Activated CD8-positive, alpha-beta memory T cell treated with anti-CD3 and anti-CD28 coated beads, Interleukin-2, amount 10 ng/mL, durations not matched to agents 7 days and 5 days (primary cell): ENCODE results near the gene HDAC1. TPM values are rescaled to one million over a fixed set of nuclear protein-coding genes. Genes with fewer than 3 reads are reported as not detected.

ENCODE experiments used
- ATAC-seq: fragments of 150-1000 bp; cut with Tn5 transposase; one replicate; pipeline ENCODE4 v1.10.0; 2021; ENCODE audit warnings: moderate library complexity
- CTCF ChIA-PET: fragments of 350-600 bp; sonication (Branson Sonifier 250); formaldehyde crosslinking; loops from one replicate; lab custom pipeline; 2021; ENCODE audit warnings: antibody characterized with exemption; lab: Charles Lee
- DNase-seq: peaks from one replicate; pipeline ENCODE4 v3.0.0-alpha.2; 2020
- H3K27ac Mint-ChIP-seq: one replicate; pipeline ENCODE4 v1.8.0; 2021; ENCODE audit warnings: mild to moderate bottlenecking, mixed read lengths
- H3K27me3 Mint-ChIP-seq: one replicate; pipeline ENCODE4 v1.8.0; 2021; ENCODE audit warnings: mixed read lengths
- H3K36me3 Mint-ChIP-seq: one replicate; pipeline ENCODE4 v1.8.0; 2021; ENCODE audit warnings: mild to moderate bottlenecking, mixed read lengths
- H3K4me1 Mint-ChIP-seq: one replicate; pipeline ENCODE4 v1.8.0; 2021; ENCODE audit warnings: mixed read lengths
- H3K4me3 Mint-ChIP-seq: one replicate; pipeline ENCODE4 v1.8.0; 2021; ENCODE audit warnings: mild to moderate bottlenecking, moderate library complexity, mixed read lengths
- H3K9me3 Mint-ChIP-seq: one replicate; pipeline ENCODE4 v1.8.0; 2022; ENCODE audit warnings: low read depth, mixed read lengths
- total RNA-seq, 2 experiments: library from RNA; stranded (reverse); gene quantifications; one replicate each; pipeline ENCODE4 v1.2.3, GENCODE V29; 2021

The HDAC1 gene
- total RNA-seq, 2 experiments from 2014 or later, result 183 to 189 TPM

DNA sequence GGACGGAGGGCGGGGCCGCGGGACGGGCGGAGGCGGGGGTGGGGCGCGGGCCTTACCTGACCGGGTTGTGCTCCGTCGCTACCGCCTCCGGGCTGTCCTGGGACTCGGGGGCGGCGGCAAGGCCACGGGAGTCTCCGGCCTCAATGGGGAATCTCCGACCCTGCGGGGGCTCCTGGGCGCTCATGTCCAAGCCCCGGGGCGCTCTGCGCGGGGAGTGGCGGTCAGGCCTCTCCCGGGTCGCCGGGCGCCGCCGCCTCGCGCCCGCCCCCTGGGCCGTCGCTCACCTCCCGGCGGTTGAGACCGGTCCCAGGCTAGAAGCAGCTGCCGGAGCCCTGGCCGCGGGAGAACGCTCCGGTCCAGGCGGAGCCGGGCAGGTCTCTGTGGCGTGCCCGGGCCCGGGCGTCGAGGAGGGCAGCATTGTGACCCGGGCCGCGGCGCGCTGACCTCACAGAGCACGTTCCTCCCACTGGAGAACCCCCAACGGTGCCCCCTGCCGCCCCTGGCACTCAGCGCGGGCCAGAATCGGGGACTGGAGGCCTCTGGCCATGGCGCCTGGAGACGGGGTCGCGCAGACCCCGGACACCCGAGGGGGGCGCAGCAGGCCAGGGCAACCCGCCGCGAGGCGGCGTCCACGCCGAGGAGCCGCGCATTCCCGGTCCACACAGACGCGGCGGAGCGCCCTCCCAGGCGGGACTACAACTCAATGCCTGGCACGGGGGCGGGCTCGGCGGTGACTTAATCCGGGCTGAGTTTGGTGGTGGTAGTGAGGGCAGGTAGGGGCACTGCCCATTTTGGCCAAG is 70.0 kb downstream of the HDAC1 start:
- Mint-ChIP-seq H3K36me3 (peaks cover 5% of the 10 kb centered on the region), H3K27ac (no peak overlapping the region), H3K4me1 (peaks cover 14% of the 10 kb centered on the region), H3K4me3 (no peak overlapping the region), H3K27me3 (peaks cover 7% of the 10 kb centered on the region), H3K9me3 (no peaks in the 10 kb centered on the region)
- no peak for DNase-seq
- ATAC-seq, result peak; percentile 54
- CTCF ChIA-PET, result interaction anchor here (1.8 kb wide), 1 partner anchor 10 kb away, joined by 5 read pairs; no protein-coding TSS in a partner anchor

DNA sequence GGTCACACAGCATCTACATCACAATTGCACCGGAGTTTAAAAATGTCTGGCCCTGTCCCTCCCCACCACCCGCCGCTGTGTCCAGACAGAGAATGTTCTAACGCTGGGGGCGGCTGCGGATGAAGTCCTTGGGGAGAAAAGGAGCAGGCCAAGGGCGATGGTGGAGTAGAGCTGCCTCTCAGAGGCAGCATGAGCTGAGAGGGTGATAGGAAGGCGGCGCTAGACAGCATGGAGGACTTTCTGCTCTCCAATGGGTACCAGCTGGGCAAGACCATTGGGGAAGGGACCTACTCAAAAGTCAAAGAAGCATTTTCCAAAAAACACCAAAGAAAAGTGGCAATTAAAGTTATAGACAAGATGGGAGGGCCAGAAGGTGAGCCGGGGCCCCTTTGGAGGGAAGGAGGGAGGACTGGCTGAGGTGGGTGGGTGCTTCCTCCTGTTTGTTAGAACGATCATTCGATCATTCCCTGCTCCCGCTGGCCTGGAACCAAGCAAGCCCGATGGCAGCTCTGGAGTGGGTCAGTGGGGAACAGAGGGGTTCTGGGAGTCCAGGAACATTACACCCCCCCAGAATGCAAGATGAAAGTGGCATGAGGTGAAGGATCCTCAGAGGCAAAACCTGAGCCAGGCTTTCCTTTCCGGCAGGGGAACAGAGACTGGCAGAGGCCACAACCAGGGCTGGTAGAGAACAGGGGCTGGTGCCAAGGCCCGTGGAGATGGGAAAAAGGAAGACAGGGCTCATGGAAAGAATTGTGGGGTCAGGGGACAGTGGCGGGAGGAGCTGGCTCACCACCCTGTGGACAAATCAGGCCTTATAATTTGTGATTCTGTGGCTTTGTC is 70.8 kb downstream of the HDAC1 start, which contains the start of the genes FAM229A and TSSK3:
Gene FAM229A (minus strand): TSS at position 12 of the 840 bp plus-strand sequence. CDS start 394 bp downstream, outside the sequence.
Gene TSSK3 (plus strand): TSS at position 66 of the 840 bp plus-strand sequence. CDS start 163 bp downstream, at position 229.
- H3K9me3 Mint-ChIP-seq, result no peaks in the 10 kb centered on the region

DNA sequence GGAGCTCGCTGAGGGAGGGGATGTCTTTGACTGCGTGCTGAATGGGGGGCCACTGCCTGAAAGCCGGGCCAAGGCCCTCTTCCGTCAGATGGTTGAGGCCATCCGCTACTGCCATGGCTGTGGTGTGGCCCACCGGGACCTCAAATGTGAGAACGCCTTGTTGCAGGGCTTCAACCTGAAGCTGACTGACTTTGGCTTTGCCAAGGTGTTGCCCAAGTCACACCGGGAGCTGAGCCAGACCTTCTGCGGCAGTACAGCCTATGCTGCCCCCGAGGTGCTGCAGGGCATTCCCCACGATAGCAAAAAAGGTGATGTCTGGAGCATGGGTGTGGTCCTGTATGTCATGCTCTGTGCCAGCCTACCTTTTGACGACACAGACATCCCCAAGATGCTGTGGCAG is 71.8 kb downstream of the HDAC1 start:
- H3K4me1 Mint-ChIP-seq, result peaks cover 14% of the 10 kb centered on the region
- no peak overlapping the region for H3K4me3 Mint-ChIP-seq
- peaks cover 7% of the 10 kb centered on the region for H3K27me3 Mint-ChIP-seq
- H3K36me3 Mint-ChIP-seq, result peaks cover 5% of the 10 kb centered on the region
- CTCF ChIA-PET, result interaction anchor here (1.0 to 1.8 kb wide), 2 partner anchors 9 to 115 kb away, joined by 3 to 5 read pairs; no protein-coding TSS in a partner anchor
- DNase-seq, result no peak
- H3K9me3 Mint-ChIP-seq, result no peaks in the 10 kb centered on the region
- ATAC-seq, result no peak
- H3K27ac Mint-ChIP-seq, result no peak overlapping the region

More for the DNA sequence above, 70.8 kb downstream of the HDAC1 start, which contains the start of the genes FAM229A and TSSK3:
- no peak within 1 kb of the TSS for H3K27ac Mint-ChIP-seq
- peaks cover 14% of the 10 kb centered on the region for H3K4me1 Mint-ChIP-seq
- H3K4me3 Mint-ChIP-seq, result no peak within 1 kb of the TSS
- ATAC-seq (no peak), DNase-seq (no peak)
- CTCF ChIA-PET, result interaction anchor here (1.0 to 1.8 kb wide), 2 partner anchors 10 to 114 kb away, joined by 3 to 5 read pairs; no protein-coding TSS in a partner anchor
- H3K36me3 Mint-ChIP-seq, result peaks cover 5% of the 10 kb centered on the region
- peaks cover 7% of the 10 kb centered on the region for H3K27me3 Mint-ChIP-seq

DNA sequence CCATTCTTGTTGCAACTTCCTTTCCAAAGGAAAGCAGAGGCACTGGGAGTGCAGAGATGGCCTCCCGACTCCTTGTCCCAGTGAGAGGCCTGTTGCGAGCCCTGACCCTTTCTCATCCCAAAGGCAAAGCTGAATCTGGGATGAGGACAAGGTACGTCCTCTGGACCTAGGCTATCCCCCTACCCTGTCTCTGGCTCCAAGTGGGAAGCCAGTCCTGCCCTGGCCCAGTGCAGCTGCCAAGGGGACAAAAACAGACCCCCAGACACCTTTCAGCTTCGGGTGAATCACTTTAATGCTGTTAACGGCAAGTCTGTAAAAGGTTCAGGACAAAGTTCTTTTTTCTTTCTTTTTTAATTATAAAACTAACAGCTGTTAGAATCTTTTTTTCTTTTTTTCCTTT is 73.0 kb downstream of the HDAC1 start:
- H3K36me3 Mint-ChIP-seq, result peaks cover 5% of the 10 kb centered on the region
- CTCF ChIA-PET, result interaction anchor here (1.0 to 1.7 kb wide), 2 partner anchors 20 to 149 kb away, joined by 4 to 5 read pairs; no protein-coding TSS in a partner anchor
- H3K27me3 Mint-ChIP-seq, result peaks cover 7% of the 10 kb centered on the region
- H3K4me3 Mint-ChIP-seq, result no peak overlapping the region
- no peak for ATAC-seq
- no peaks in the 10 kb centered on the region for H3K9me3 Mint-ChIP-seq
- H3K27ac Mint-ChIP-seq, result no peak overlapping the region
- DNase-seq, result no peak
- H3K4me1 Mint-ChIP-seq, result peaks cover 9% of the 10 kb centered on the region

DNA sequence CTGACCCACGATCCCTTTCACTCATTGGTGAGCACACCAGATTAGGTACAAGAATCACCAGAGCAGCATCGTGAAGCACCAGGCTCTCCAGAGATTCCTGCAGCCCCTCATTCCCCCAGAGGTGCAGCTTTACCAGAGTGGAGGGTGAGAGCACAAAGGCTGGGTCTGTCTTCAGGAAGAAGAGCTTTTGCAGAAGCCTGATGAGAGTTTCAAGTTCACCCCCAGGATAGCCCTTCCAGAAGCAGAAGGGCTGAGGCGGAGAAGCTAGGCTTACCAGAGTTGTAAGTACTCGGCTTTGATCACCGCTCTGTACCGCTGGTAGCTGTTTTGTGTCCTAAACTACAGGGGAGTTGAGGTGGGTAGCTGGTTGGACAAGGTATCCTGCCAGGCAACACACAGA is 73.6 kb downstream of the HDAC1 start:
- CTCF ChIA-PET, result interaction anchor here (0.9 to 1.7 kb wide), 3 partner anchors 20 to 150 kb away, joined by 3 to 5 read pairs (median 4); no protein-coding TSS in a partner anchor
- no peak for DNase-seq
- Mint-ChIP-seq H3K4me3 (no peak overlapping the region), H3K27ac (no peak overlapping the region), H3K27me3 (peaks cover 7% of the 10 kb centered on the region), H3K36me3 (peaks cover 5% of the 10 kb centered on the region), H3K4me1 (peaks cover 5% of the 10 kb centered on the region), H3K9me3 (no peaks in the 10 kb centered on the region)
- ATAC-seq, result no peak

DNA sequence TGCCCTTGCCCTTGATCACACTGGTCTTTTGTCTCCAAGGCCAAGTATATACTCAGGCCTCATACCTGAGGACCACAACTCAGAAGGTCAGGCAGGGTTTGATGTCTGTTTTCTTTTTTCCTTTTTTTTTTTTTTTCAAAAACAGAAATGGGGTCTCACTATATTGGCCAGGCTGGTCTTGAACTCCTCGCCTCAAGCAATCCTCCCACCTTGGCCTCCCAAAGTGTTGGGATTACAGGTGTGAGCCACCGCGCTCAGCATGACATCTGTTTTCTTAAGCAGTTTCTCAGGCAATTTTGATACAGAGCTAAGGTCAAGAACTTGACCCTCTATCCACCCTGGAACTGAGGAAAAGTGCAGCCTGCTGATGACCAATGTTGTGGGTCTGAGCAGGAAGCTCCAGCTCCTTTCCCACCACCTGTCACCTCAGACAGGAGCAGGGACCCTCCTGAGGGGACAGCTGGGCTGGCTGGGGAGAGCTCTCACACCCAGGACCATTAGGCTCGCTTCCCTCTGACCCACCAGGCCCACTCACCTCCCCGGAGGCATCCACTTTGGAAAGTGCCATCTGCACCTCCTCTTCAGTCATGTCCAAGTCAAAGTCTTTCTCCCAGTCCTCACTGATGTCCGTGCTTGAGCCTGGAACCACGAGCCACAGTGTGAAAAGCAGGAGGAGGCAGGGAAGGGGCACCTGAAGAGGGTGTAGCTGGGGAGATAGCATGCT is 76.2 kb downstream of the HDAC1 start:
- peaks cover 4% of the 10 kb centered on the region for H3K36me3 Mint-ChIP-seq
- no peaks in the 10 kb centered on the region for H3K27me3 Mint-ChIP-seq
- no peak overlapping the region for H3K4me3 Mint-ChIP-seq
- no peaks in the 10 kb centered on the region for H3K9me3 Mint-ChIP-seq
- CTCF ChIA-PET, result interaction anchor here (1.2 kb wide), 1 partner anchor 32 kb away, joined by 3 read pairs; no protein-coding TSS in a partner anchor
- peaks cover 17% of the 10 kb centered on the region for H3K4me1 Mint-ChIP-seq
- DNase-seq, result no peak
- no peak overlapping the region for H3K27ac Mint-ChIP-seq
- ATAC-seq, result no peak

DNA sequence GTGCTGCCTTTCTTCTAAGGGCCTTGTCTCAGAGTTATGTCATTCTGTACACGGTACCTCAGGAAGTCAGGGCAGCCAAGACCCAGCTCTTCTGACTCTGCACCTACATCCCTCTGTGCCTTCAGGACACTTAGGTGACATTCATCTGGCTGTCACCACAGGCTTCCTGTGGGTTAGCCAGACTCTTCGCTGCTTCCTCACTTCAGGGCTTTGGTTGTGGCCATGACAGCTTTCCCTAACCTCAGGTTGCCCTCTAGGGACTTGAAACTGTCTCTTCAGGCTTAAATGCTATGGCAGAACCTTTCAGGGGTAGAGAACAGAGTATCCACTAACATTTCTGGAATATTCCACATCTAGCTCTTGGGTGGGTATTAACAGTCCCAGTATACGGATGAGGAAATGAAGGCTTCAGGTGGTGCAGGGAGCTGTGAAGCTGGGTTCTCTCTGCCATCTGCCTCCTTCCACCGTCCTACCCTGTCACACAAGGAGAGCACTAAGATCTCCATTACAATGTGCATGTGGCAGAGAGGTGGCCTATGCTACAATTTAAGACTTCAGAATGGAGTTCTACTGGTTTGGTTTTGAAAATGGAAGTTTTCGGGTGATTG is 80.4 kb downstream of the HDAC1 start:
- DNase-seq (peak; percentile 84), ATAC-seq (peak; percentile 82)
- H3K27ac Mint-ChIP-seq, result peak overlapping the region; percentile 5
- CTCF ChIA-PET, result interaction anchor here (0.6 to 2.6 kb wide), 18 partner anchors 9 to 172 kb away, joined by 3 to 19 read pairs (median 4); partner anchors contain the start of genes CCDC28B, FAM229A, LCK and MARCKSL1
- H3K4me1 Mint-ChIP-seq, result peaks cover 20% of the 10 kb centered on the region
- no peaks in the 10 kb centered on the region for H3K9me3 Mint-ChIP-seq
- H3K36me3 Mint-ChIP-seq, result peaks cover 11% of the 10 kb centered on the region
- H3K27me3 Mint-ChIP-seq, result no peaks in the 10 kb centered on the region
- no peak overlapping the region for H3K4me3 Mint-ChIP-seq

DNA sequence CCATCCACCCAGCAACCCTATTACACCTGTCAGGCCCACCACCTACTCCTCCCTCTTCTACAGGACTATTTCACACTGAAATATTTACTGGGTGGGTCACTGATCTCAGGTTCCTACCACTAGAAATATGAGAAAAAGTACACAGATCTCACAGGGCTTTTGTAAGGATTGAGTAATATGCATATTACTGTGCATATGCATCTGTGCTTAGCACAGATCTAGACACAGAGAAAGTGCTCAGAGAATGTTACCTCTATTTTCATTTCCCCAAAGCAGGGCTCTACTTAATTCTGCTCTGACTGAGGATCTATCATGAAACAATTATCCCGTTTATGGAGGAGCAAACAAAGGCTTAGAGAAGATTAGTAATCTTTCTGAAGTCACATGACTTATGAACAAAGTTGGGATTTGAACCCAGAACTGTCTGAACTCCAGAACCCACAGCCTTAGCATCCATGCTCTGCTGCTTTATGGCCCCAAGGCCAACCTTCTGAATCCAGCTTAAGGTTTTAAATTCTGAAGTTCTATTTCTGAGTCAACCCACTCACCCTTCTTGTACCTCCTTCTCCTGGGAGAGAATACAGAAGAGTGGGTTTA is 82.2 kb downstream of the HDAC1 start:
- CTCF ChIA-PET, result interaction anchor here (0.9 to 2.6 kb wide), 2 partner anchors 158 kb away, joined by 3 to 19 read pairs; no protein-coding TSS in a partner anchor
- DNase-seq (no peak), ATAC-seq (no peak)
- no peaks in the 10 kb centered on the region for H3K27me3 Mint-ChIP-seq
- no peaks in the 10 kb centered on the region for H3K9me3 Mint-ChIP-seq
- no peak overlapping the region for H3K27ac Mint-ChIP-seq
- H3K4me1 Mint-ChIP-seq, result peaks cover 20% of the 10 kb centered on the region
- no peak overlapping the region for H3K4me3 Mint-ChIP-seq
- H3K36me3 Mint-ChIP-seq, result peaks cover 16% of the 10 kb centered on the region

DNA sequence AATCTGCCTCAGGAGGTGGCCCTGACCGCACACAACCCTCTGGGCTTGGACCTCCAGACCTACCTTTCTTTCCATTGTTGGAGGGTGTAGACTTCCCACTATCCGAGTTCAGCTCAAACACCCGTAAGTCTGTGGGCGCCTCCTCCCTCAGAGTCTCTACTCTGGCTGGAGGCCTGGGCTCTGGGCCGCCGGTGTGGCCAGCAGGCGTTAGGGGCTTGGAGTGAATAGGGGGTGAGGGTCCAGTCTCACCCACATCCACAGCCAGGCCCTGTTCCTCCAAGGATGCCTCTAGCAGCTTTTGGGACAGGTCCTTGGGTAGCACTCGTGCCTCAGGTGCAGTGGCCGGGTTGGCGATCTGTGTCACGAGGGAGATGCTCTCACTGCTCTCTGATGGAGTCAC is 84.3 kb downstream of the HDAC1 start:
- H3K36me3 Mint-ChIP-seq, result peaks cover 19% of the 10 kb centered on the region
- peaks cover 19% of the 10 kb centered on the region for H3K4me1 Mint-ChIP-seq
- DNase-seq (no peak), ATAC-seq (no peak)
- H3K27ac Mint-ChIP-seq, result no peak overlapping the region
- CTCF ChIA-PET, result interaction anchor here (0.9 to 1.2 kb wide), 2 partner anchors 10 to 161 kb away, joined by 3 read pairs; no protein-coding TSS in a partner anchor
- no peaks in the 10 kb centered on the region for H3K27me3 Mint-ChIP-seq
- no peak overlapping the region for H3K4me3 Mint-ChIP-seq
- no peaks in the 10 kb centered on the region for H3K9me3 Mint-ChIP-seq

DNA sequence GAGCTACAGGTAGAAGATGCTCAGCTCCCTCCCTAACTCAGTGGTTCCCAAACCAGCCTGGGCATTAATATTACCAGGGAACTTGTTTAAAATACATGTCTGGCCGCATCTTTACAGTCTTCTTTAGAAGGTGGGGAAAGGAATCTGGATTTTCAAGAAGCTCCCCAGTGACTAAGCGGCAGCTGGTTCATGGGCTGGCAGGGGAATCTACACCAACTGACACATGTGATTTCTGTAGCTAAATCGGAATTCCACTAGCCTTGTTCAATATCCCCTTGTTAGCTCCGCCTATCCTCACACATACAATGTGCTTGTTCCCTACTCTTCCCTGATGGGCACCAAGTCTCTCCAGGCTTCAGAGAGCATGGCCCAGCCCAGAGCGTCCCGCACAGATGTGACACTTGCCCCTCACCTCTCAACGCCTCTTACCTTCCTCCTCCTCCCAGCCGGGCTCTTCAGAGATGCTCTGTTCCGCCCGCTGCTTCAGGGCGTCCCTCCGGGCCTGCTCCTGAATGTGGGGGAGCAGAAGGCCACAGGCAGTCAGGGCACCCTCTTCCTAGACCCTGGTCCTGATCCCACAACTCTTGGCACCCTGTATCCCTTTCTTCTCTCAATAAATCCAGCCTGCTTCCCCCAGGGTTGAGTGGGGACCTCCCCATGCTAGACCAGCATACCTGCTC is 85.8 kb downstream of the HDAC1 start:
- H3K4me3 Mint-ChIP-seq, result no peak overlapping the region
- no peaks in the 10 kb centered on the region for H3K27me3 Mint-ChIP-seq
- ATAC-seq (no peak), DNase-seq (no peak)
- no peak overlapping the region for H3K27ac Mint-ChIP-seq
- no peaks in the 10 kb centered on the region for H3K9me3 Mint-ChIP-seq
- CTCF ChIA-PET, result interaction anchor here (0.7 kb wide), 1 partner anchor 24 kb away, joined by 3 read pairs; no protein-coding TSS in a partner anchor
- H3K36me3 Mint-ChIP-seq, result peaks cover 19% of the 10 kb centered on the region
- H3K4me1 Mint-ChIP-seq, result peaks cover 6% of the 10 kb centered on the region

DNA sequence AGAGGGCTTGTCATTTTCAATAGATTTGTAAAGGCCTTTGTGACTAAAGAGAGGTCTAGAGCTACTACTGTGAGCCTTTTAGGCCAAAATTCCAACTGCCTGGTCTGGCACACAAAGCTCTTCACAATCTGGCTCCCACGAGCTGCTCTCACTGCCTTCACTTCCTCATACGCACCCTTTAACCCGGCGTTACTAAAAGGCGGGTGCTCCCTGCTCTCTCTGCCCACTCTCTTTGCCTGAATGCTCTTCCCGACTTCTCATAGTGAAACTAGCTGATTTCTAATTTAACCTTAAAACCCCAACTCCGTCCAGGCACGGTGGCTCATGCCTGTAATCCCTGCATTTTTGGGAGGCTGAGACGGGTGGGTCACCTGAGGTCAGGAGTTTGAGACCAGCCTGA is 88.2 kb downstream of the HDAC1 start:
- no peak for DNase-seq
- Mint-ChIP-seq H3K27me3 (no peaks in the 10 kb centered on the region), H3K27ac (no peak overlapping the region), H3K4me3 (no peak overlapping the region), H3K4me1 (no peaks in the 10 kb centered on the region), H3K9me3 (no peaks in the 10 kb centered on the region), H3K36me3 (peaks cover 16% of the 10 kb centered on the region)
- ATAC-seq, result no peak
- CTCF ChIA-PET, result interaction anchor here (1.4 kb wide), 1 partner anchor 20 kb away, joined by 3 read pairs; no protein-coding TSS in a partner anchor
